Neutrophil (primary cell): ENCODE measurements around the gene KDM4B.

Experiments used
- H3K27ac ChIP-seq: fragments of 200-600 bp; sonication (generic); 2 replicates; pipeline ENCODE4 v1.5.1; 2016; ENCODE audit warnings: mild to moderate bottlenecking, moderate library complexity
- H3K27me3 ChIP-seq: fragments of 200-600 bp; sonication (generic); 2 replicates; pipeline ENCODE4 v1.6.0; 2016; ENCODE audit warnings: mild to moderate bottlenecking
- H3K36me3 ChIP-seq: fragments of 200-600 bp; sonication (generic); 2 replicates; pipeline ENCODE4 v1.5.1; 2017
- H3K4me1 ChIP-seq, 2 experiments: fragments of 200-600 bp in 1 of 2; sonication (generic) in 1 of 2; 1 replicate in 1 of 2; 2 replicates in 1 of 2; pipeline versions ENCODE4 v1.5.1 to v1.6.1; 2013 to 2016; ENCODE audit warnings: low read depth in 1 of 2, low read length in 1 of 2, mild to moderate bottlenecking in 1 of 2, moderate library complexity in 1 of 2; ENCODE audit not compliant: control insufficient read depth in 1 of 2, insufficient read depth in 1 of 2
- H3K4me3 ChIP-seq, 2 experiments: fragments of 200-600 bp in 1 of 2; sonication (generic) in 1 of 2; 1 replicate in 1 of 2; 2 replicates in 1 of 2; pipeline ENCODE4 v1.5.1; 2013 to 2016; ENCODE audit warnings: low read depth in 1 of 2, low read length in 1 of 2, mild to moderate bottlenecking in 1 of 2, moderate library complexity in 1 of 2
- H3K9me3 ChIP-seq: fragments of 200-600 bp; sonication (generic); 2 replicates; pipeline ENCODE4 v1.5.1; 2016
- CTCF ChIP-seq: fragments of 200-600 bp; sonication (generic); IDR thresholded peaks from 2 replicates; pipeline ENCODE4 v1.5.1; 2016; ENCODE audit warnings: antibody characterized with exemption

Gene KDM4B

GRCh38 chr19:5067678-5068077 lies 98.8 kb downstream of the KDM4B start:
- no peaks in the 10 kb centered on the region for H3K27me3 ChIP-seq
- H3K36me3 ChIP-seq = peaks cover 90% of the 10 kb centered on the region
- no peak overlapping the region for H3K27ac ChIP-seq
- no peak overlapping the region for H3K4me3 ChIP-seq
- H3K9me3 ChIP-seq = no peaks in the 10 kb centered on the region
- no peak for TF ChIP-seq CTCF
- H3K4me1 ChIP-seq = peaks cover 0 to 5% of the 10 kb centered on the region in 2 experiments

GRCh38 chr19:5068233-5069072 lies 99.5 kb downstream of the KDM4B start:
- Histone ChIP-seq H3K4me1 (peaks cover 0 to 5% of the 10 kb centered on the region in 2 experiments), H3K36me3 (peaks cover 90% of the 10 kb centered on the region), H3K27me3 (no peaks in the 10 kb centered on the region), H3K9me3 (no peaks in the 10 kb centered on the region), H3K4me3 (no peak overlapping the region), H3K27ac (no peak overlapping the region)
- no peak for TF ChIP-seq CTCF

- Histone ChIP-seq H3K27me3 (no peaks in the 10 kb centered on the region), H3K4me3 (no peak overlapping the region), H3K36me3 (peaks cover 85% of the 10 kb centered on the region), H3K27ac (no peak overlapping the region), H3K9me3 (no peaks in the 10 kb centered on the region), H3K4me1 (peaks cover 12 to 13% of the 10 kb centered on the region in 2 experiments)
- TF ChIP-seq CTCF = no peak
Observed at GRCh38 chr19:5070331-5070730, 101.4 kb downstream of the KDM4B start.

- H3K9me3 ChIP-seq = no peaks in the 10 kb centered on the region
- H3K27ac ChIP-seq = no peak overlapping the region
- no peak overlapping the region for H3K4me3 ChIP-seq
- no peak for TF ChIP-seq CTCF
- peaks cover 85% of the 10 kb centered on the region for H3K36me3 ChIP-seq
- no peaks in the 10 kb centered on the region for H3K27me3 ChIP-seq
- H3K4me1 ChIP-seq = peaks cover 12 to 13% of the 10 kb centered on the region in 2 experiments
Observed at GRCh38 chr19:5070930-5071329, 102.0 kb downstream of the KDM4B start.

GRCh38 chr19:5071579-5071978 lies 102.7 kb downstream of the KDM4B start:
- Histone ChIP-seq H3K4me1 (peaks cover 12 to 13% of the 10 kb centered on the region in 2 experiments), H3K36me3 (peaks cover 83% of the 10 kb centered on the region), H3K9me3 (no peaks in the 10 kb centered on the region), H3K4me3 (no peak overlapping the region), H3K27me3 (no peaks in the 10 kb centered on the region), H3K27ac (no peak overlapping the region)
- no peak for TF ChIP-seq CTCF
